ENCODE measurements around the gene PDE6C. TPM values are rescaled to one million over a fixed set of nuclear protein-coding genes. Genes with fewer than 3 reads are reported as not detected.

PDE6C gene
- total and polyA plus RNA-seq, 4 donors, result not detected

- H3K9me3 ChIP-seq (ENCODE audit: control insufficient read depth in 4 of 4, low read length in 3 of 4), result no peaks in the 10 kb centered on the region
- H3K36me3 ChIP-seq (ENCODE audit: control insufficient read depth in 4 of 4, insufficient read depth in 3 of 4, low read depth in 1 of 4, low read length in 3 of 4), result no peaks in the 10 kb centered on the region
- no peaks in the 10 kb centered on the region for H3K27me3 ChIP-seq (ENCODE audit: control insufficient read depth in 4 of 4, insufficient read depth in 4 of 4, low read length in 3 of 4)
- no peak overlapping the region for H3K27ac ChIP-seq (ENCODE audit: low read depth in 1 of 2, low read length in 2 of 2)
- TF ChIP-seq CTCF (IDR thresholded peaks at IDR 0.05; ENCODE audit: low read depth, low read length, missing input control) (no peak), JUND (IDR thresholded peaks at IDR 0.05) (no peak), HNF4A (conservative IDR thresholded peaks at IDR 0.05) (no peak), GABPA (IDR thresholded peaks at IDR 0.05 in 1 of 2, conservative IDR thresholded peaks at IDR 0.05 in 1 of 2) (no peak), SP1 (IDR thresholded peaks at IDR 0.05) (no peak), ATF3 (IDR thresholded peaks at IDR 0.05) (no peak), YY1 (IDR thresholded peaks at IDR 0.05) (no peak), NR2F2 (IDR thresholded peaks at IDR 0.05) (no peak), EGR1 (IDR thresholded peaks at IDR 0.05; ENCODE audit: low read depth in 2 of 2) (no peak), MAX (IDR thresholded peaks at IDR 0.05) (no peak), ZBTB33 (IDR thresholded peaks at IDR 0.05) (no peak), FOXA1 (IDR thresholded peaks at IDR 0.05) (no peak), RXRA (IDR thresholded peaks at IDR 0.05) (no peak)
- no peak overlapping the region for H3K9ac ChIP-seq (ENCODE audit: low read depth in 1 of 2, low read length in 2 of 2)
- H3K4me3 ChIP-seq (ENCODE audit: low read depth in 1 of 3, low read length in 3 of 3), result no peak overlapping the region
- H3K4me1 ChIP-seq (ENCODE audit: control insufficient read depth in 4 of 4, insufficient read depth in 4 of 4, low read length in 3 of 4), result no peaks in the 10 kb centered on the region
- no peak for DNase-seq (ENCODE audit: low spot score)
- WGBS, result 77% methylated on average over 3 of the region's 3 CpGs
Observed at GRCh38 chr10:93613126-93613525, 789 bp downstream of the PDE6C start.

- Histone ChIP-seq H3K27me3 (ENCODE audit: control insufficient read depth in 4 of 4, insufficient read depth in 4 of 4, low read length in 3 of 4) (no peaks in the 10 kb centered on the region), H3K9me3 (ENCODE audit: control insufficient read depth in 4 of 4, low read length in 3 of 4) (no peaks in the 10 kb centered on the region), H3K27ac (ENCODE audit: low read depth in 1 of 2, low read length in 2 of 2) (no peak overlapping the region), H3K9ac (ENCODE audit: low read depth in 1 of 2, low read length in 2 of 2) (no peak overlapping the region), H3K4me3 (ENCODE audit: low read depth in 1 of 3, low read length in 3 of 3) (no peak overlapping the region), H3K4me1 (ENCODE audit: control insufficient read depth in 4 of 4, insufficient read depth in 4 of 4, low read length in 3 of 4) (no peaks in the 10 kb centered on the region), H3K36me3 (ENCODE audit: control insufficient read depth in 4 of 4, insufficient read depth in 3 of 4, low read depth in 1 of 4, low read length in 3 of 4) (no peaks in the 10 kb centered on the region)
- no peak for DNase-seq (ENCODE audit: low spot score)
- TF ChIP-seq FOXA2 (IDR thresholded peaks at IDR 0.05) (no peak), RXRA (IDR thresholded peaks at IDR 0.05) (no peak), REST (IDR thresholded peaks at IDR 0.05) (no peak)
- WGBS, result 76% methylated on average over 7 of the region's 7 CpGs
Observed at GRCh38 chr10:93614101-93614825, 1.9 kb downstream of the PDE6C start.
